H1 (cell line): ENCODE data around the gene FIZ1. TPM values are rescaled to one million over a fixed set of nuclear protein-coding genes. Genes with fewer than 3 reads are reported as not detected.

ENCODE experiments used
- CTCF ChIA-PET: fragments of 300-600 bp; sonication (Branson Sonifier 250); formaldehyde crosslinking; loops from one replicate; lab custom pipeline; 2021; ENCODE audit not compliant: partially characterized antibody; lab: Charles Lee
- POLR2A ChIA-PET: fragments of 300-600 bp; sonication (Branson Sonifier 250); formaldehyde crosslinking; loops from one replicate; lab custom pipeline; 2021; ENCODE audit warnings: inconsistent platforms; ENCODE audit not compliant: partially characterized antibody; lab: Charles Lee
- DNase-seq, 2 experiments: peaks; one replicate each; pipeline versions ENCODE4 v3.0.0 to v3.0.0-alpha.2; 2010 to 2022; ENCODE audit warnings: low spot score in 2 of 2, low read depth in 1 of 2, mixed read lengths in 1 of 2
- FAIRE-seq: peaks from 2 replicates; lab custom pipeline; 2011; peaks lifted over from hg19 to GRCh38; lab: Jason Lieb, UNC
- H2AFZ ChIP-seq: 2 replicates; pipeline ENCODE4 v1.8.1; 2012; ENCODE audit warnings: low read length, inconsistent platforms
- H2AK5ac ChIP-seq: 2 replicates; pipeline ENCODE4 v1.6.1; 2013; ENCODE audit warnings: low read depth, low read length
- H2BK120ac ChIP-seq: replicated peaks from 2 replicates; pipeline ENCODE3; 2013; ENCODE audit warnings: low read depth, low read length, inconsistent platforms
- H2BK12ac ChIP-seq: 2 replicates; pipeline ENCODE4 v1.6.1; 2013; ENCODE audit warnings: low read depth, low read length
- H2BK15ac ChIP-seq: 2 replicates; pipeline ENCODE4 v1.6.1; 2013; ENCODE audit warnings: low read length
- H2BK20ac ChIP-seq: 2 replicates; pipeline ENCODE4 v1.6.1; 2013; ENCODE audit warnings: low read length
- H2BK5ac ChIP-seq: 2 replicates; pipeline ENCODE4 v1.6.1; 2013; ENCODE audit warnings: low read depth, low read length
- H3K14ac ChIP-seq: 2 replicates; pipeline ENCODE4 v1.6.1; 2013; ENCODE audit warnings: inconsistent platforms; ENCODE audit not compliant: insufficient read length
- H3K18ac ChIP-seq: 2 replicates; pipeline ENCODE4 v1.6.1; 2013; ENCODE audit warnings: low read length; ENCODE audit errors: extremely low read depth
- H3K23ac ChIP-seq: 2 replicates; pipeline ENCODE4 v1.6.1; 2013; ENCODE audit warnings: inconsistent platforms; ENCODE audit not compliant: insufficient read length
- H3K23me2 ChIP-seq: 2 replicates; pipeline ENCODE4 v1.6.1; 2013; ENCODE audit warnings: low read depth, low read length
- H3K27ac ChIP-seq: 2 replicates; pipeline ENCODE4 v1.6.1; 2011; ENCODE audit warnings: low read depth, low read length, inconsistent platforms
- H3K27me3 ChIP-seq, 4 experiments: replicated peaks in 1 of 4; 1 replicate in 1 of 4; 2 replicates in 3 of 4; pipeline versions ENCODE4 v1.6.1 to v1.8.1; 2011 to 2013; ENCODE audit warnings: low read length in 3 of 4, mild to moderate bottlenecking in 3 of 4, inconsistent platforms in 2 of 4, mixed read lengths in 2 of 4, moderate library complexity in 1 of 4; ENCODE audit not compliant: control insufficient read depth in 3 of 4, insufficient read depth in 3 of 4; ENCODE audit errors: extremely low read depth in 1 of 4
- H3K36me3 ChIP-seq, 4 experiments: 2 replicates each; pipeline versions ENCODE4 v1.6.1 to v1.8.1; 2011 to 2013; ENCODE audit warnings: mild to moderate bottlenecking in 4 of 4, low read length in 3 of 4, moderate library complexity in 2 of 4, control low read depth in 1 of 4, inconsistent platforms in 1 of 4; ENCODE audit not compliant: insufficient read depth in 4 of 4, control insufficient read depth in 2 of 4
- H3K4ac ChIP-seq: replicated peaks from 2 replicates; pipeline ENCODE3; 2013; ENCODE audit warnings: low read length, low read depth, mixed read lengths, inconsistent platforms; ENCODE audit not compliant: insufficient read length
- H3K4me1 ChIP-seq, 4 experiments: replicated peaks in 1 of 4; 1 replicate in 1 of 4; 2 replicates in 3 of 4; pipeline versions ENCODE4 v1.6.1 to v1.8.1; 2011 to 2013; ENCODE audit warnings: low read length in 3 of 4, inconsistent platforms in 2 of 4, mixed read lengths in 1 of 4; ENCODE audit not compliant: insufficient read depth in 4 of 4, control insufficient read depth in 3 of 4
- H3K4me2 ChIP-seq, 2 experiments: 2 replicates each; pipeline versions ENCODE4 v1.6.1 to v1.8.1; 2011 to 2013; ENCODE audit warnings: low read depth in 2 of 2, low read length in 2 of 2, control low read depth in 1 of 2, inconsistent platforms in 1 of 2, mild to moderate bottlenecking in 1 of 2; ENCODE audit not compliant: insufficient read depth in 1 of 2
- H3K4me3 ChIP-seq, 4 experiments: fragments of 200-600, 300-600 bp in 1 of 4; sonication (generic), shearing (Covaris generic), sonication (Bioruptor Twin) in 1 of 4; 2 replicates each; pipeline versions ENCODE4 v1.5.1 to v1.8.1; 2011 to 2016; ENCODE audit warnings: low read length in 4 of 4, low read depth in 3 of 4, control low read depth in 2 of 4, inconsistent platforms in 2 of 4, mild to moderate bottlenecking in 2 of 4, mixed read lengths in 1 of 4, moderate library complexity in 1 of 4; ENCODE audit not compliant: insufficient read depth in 2 of 4; ENCODE audit errors: extremely low read depth in 1 of 4
- H3K56ac ChIP-seq: replicated peaks from 2 replicates; pipeline ENCODE3; 2013; ENCODE audit warnings: low read depth, mild to moderate bottlenecking, mixed read lengths, low read length, inconsistent platforms; ENCODE audit not compliant: insufficient read length
- H3K79me1 ChIP-seq: 2 replicates; pipeline ENCODE4 v1.6.1; 2013; ENCODE audit warnings: low read depth, low read length, control low read depth
- H3K79me2 ChIP-seq, 2 experiments: 2 replicates each; pipeline versions ENCODE4 v1.6.1 to v1.8.1; 2012 to 2013; ENCODE audit warnings: low read length in 2 of 2, mild to moderate bottlenecking in 2 of 2, inconsistent platforms in 1 of 2; ENCODE audit not compliant: insufficient read depth in 2 of 2, control insufficient read depth in 1 of 2
- H3K9ac ChIP-seq, 4 experiments: replicated peaks in 1 of 4; 1 replicate in 1 of 4; 2 replicates in 3 of 4; pipeline versions ENCODE4 v1.6.1 to v1.8.1; 2011 to 2013; ENCODE audit warnings: low read depth in 3 of 4, low read length in 3 of 4, control low read depth in 2 of 4, mild to moderate bottlenecking in 2 of 4, moderate library complexity in 2 of 4, inconsistent platforms in 1 of 4; ENCODE audit errors: extremely low read depth in 1 of 4
- H3K9me3 ChIP-seq, 2 experiments: 2 replicates each; pipeline versions ENCODE4 v1.6.1 to v1.8.1; 2012 to 2013; ENCODE audit warnings: mild to moderate bottlenecking in 2 of 2, moderate library complexity in 2 of 2, control low read depth in 1 of 2, inconsistent platforms in 1 of 2, low read depth in 1 of 2, low read length in 1 of 2, mixed read lengths in 1 of 2; ENCODE audit not compliant: insufficient read depth in 2 of 2
- H4K20me1 ChIP-seq, 2 experiments: replicated peaks in 1 of 2; 2 replicates each; pipeline versions ENCODE3 to v1.8.1; 2011 to 2013; ENCODE audit warnings: inconsistent platforms in 2 of 2, low read length in 2 of 2, mild to moderate bottlenecking in 1 of 2; ENCODE audit not compliant: insufficient read depth in 2 of 2, control insufficient read depth in 1 of 2
- H4K5ac ChIP-seq: 2 replicates; pipeline ENCODE4 v1.6.1; 2013; ENCODE audit warnings: low read length, low read depth, mixed read lengths, inconsistent platforms; ENCODE audit not compliant: insufficient read length
- H4K8ac ChIP-seq: 2 replicates; pipeline ENCODE4 v1.8.0; 2013; ENCODE audit warnings: mild to moderate bottlenecking, moderate library complexity, low read length, inconsistent platforms; ENCODE audit not compliant: insufficient read depth; ENCODE audit errors: extremely low read depth
- H4K91ac ChIP-seq: replicated peaks from 2 replicates; pipeline ENCODE3; 2013; ENCODE audit warnings: low read length, mixed read lengths, inconsistent platforms; ENCODE audit not compliant: insufficient read length
- KDM4A ChIP-seq: IDR thresholded peaks from one replicate; pipeline ENCODE4 v1.7.1; 2012; ENCODE audit warnings: low read depth, mild to moderate bottlenecking, moderate library complexity, low read length, inconsistent platforms; ENCODE audit not compliant: severe bottlenecking
- SAP30 ChIP-seq: fragments of 300-600 bp; sonication (generic); IDR thresholded peaks from 2 replicates; pipeline ENCODE4 v1.7.1; 2012; ENCODE audit warnings: low read length, moderate library complexity, mild to moderate bottlenecking, inconsistent platforms; ENCODE audit not compliant: insufficient read depth, insufficient replicate concordance
- TBP ChIP-seq: IDR thresholded peaks from 2 replicates; pipeline ENCODE4 v1.6.1; 2011; ENCODE audit warnings: low read depth, low read length, improper control_type of control experiment
- polyA plus RNA-seq, 7 experiments: library from polyadenylated mRNA; depleted of rRNA in 3 of 7; stranded (reverse) in 5 of 7; unstranded in 2 of 7; fragments of >200 nt in 5 of 7; fragments of 200-250 nt in 2 of 7; gene quantifications; 1 replicate in 5 of 7; 2 replicates in 1 of 7; 4 replicates in 1 of 7; pipeline versions ENCODE4 v1.2.1 to v1.2.3, GENCODE V29; 2011 to 2013; ENCODE audit warnings: missing spikeins in 2 of 7, mixed read lengths in 2 of 7
- total RNA-seq: library from RNA; stranded (reverse); fragmentation: NEBNext Ultra II Directional; extraction: Animal tissue kit (Norgen Biotek cat#: 25700); gene quantifications from 2 replicates; pipeline ENCODE4 v1.2.1, GENCODE V29; 2021

The FIZ1 gene
- total and polyA plus RNA-seq, 2 of the 8 experiments (the other 6 are each of a cell fraction or from before 2014, with no cell fraction given) = 9.1 to 18.5 TPM

GRCh38 chr19:55567708-55568328 is 31.5 kb downstream of the FIZ1 start:
- peaks cover 0 to 4% of the 10 kb centered on the region in 2 experiments for H4K20me1 ChIP-seq
- H2BK5ac ChIP-seq = no peak overlapping the region
- no peaks in the 10 kb centered on the region for H3K9me3 ChIP-seq
- H3K4me3 ChIP-seq = no peak overlapping the region
- no peaks in the 10 kb centered on the region for H3K4me1 ChIP-seq
- peaks cover 8% of the 10 kb centered on the region; the same call in 1 of the 2 replicates for H3K23me2 ChIP-seq
- no peak overlapping the region for H2AFZ ChIP-seq
- no peak overlapping the region for H2BK15ac ChIP-seq
- no peak overlapping the region for H4K5ac ChIP-seq
- H3K4ac ChIP-seq = no peak overlapping the region
- no peak overlapping the region for H4K91ac ChIP-seq
- H3K79me1 ChIP-seq = no peaks in the 10 kb centered on the region
- H3K23ac ChIP-seq = no peak overlapping the region
- no peak overlapping the region for H4K8ac ChIP-seq
- no peak overlapping the region for H2BK20ac ChIP-seq
- H3K14ac ChIP-seq = no peak overlapping the region
- no peak overlapping the region for H2BK12ac ChIP-seq
- H3K9ac ChIP-seq = no peak overlapping the region
- H3K27ac ChIP-seq = no peak overlapping the region
- TF ChIP-seq TBP = no peak
- TF ChIP-seq SAP30 = no peak
- TF ChIP-seq KDM4A = no peak
- H3K36me3 ChIP-seq = no peaks in the 10 kb centered on the region
- FAIRE-seq = no peak
- ChIA-PET CTCF (no interaction called here), POLR2A (interaction anchor here (0.8 kb wide), 1 partner anchor 18 kb away, joined by 3 read pairs; no protein-coding TSS in a partner anchor)
- no peak overlapping the region for H3K4me2 ChIP-seq
- peak overlapping the region; percentile 83 for H3K56ac ChIP-seq
- H3K79me2 ChIP-seq = no peaks in the 10 kb centered on the region
- no peak overlapping the region for H2BK120ac ChIP-seq
- H2AK5ac ChIP-seq = no peak overlapping the region
- no peak for DNase-seq
- no peaks in the 10 kb centered on the region for H3K27me3 ChIP-seq
- no peak overlapping the region for H3K18ac ChIP-seq
